Ectodermal cell (in vitro differentiated cells): ENCODE results near the gene TSPAN33.

Experiments
- H3K27ac ChIP-seq: 2 replicates; pipeline ENCODE4 v1.7.0; 2013; ENCODE audit warnings: mild to moderate bottlenecking, low read depth, low read length; ENCODE audit not compliant: insufficient read depth, poor library complexity, severe bottlenecking
- H3K27me3 ChIP-seq: 2 replicates; pipeline ENCODE4 v1.7.0; 2013; ENCODE audit warnings: mild to moderate bottlenecking, low read length; ENCODE audit not compliant: insufficient read depth, control insufficient read depth, poor library complexity, severe bottlenecking
- H3K36me3 ChIP-seq: one replicate; pipeline ENCODE4 v1.7.0; 2013; ENCODE audit warnings: low read length; ENCODE audit not compliant: control insufficient read depth, insufficient read depth
- H3K4me1 ChIP-seq: one replicate; pipeline ENCODE4 v1.7.0; 2013; ENCODE audit warnings: low read length; ENCODE audit not compliant: control insufficient read depth, insufficient read depth
- H3K4me3 ChIP-seq: 2 replicates; pipeline ENCODE4 v1.7.0; 2013; ENCODE audit warnings: low read depth, low read length, control low read depth; ENCODE audit not compliant: insufficient read depth
- H3K9me3 ChIP-seq: 2 replicates; pipeline ENCODE4 v1.7.0; 2013; ENCODE audit warnings: mild to moderate bottlenecking, low read length, moderate library complexity; ENCODE audit not compliant: control insufficient read depth
- WGBS, 2 experiments: methylation state at CpG; one replicate each; pipeline ENCODE4 v1.1.7; 2013; ENCODE audit warnings: missing lambda C conversion rate in 2 of 2; 5-methylcytosine and 5-hydroxymethylcytosine counted together

The TSPAN33 gene

DNA sequence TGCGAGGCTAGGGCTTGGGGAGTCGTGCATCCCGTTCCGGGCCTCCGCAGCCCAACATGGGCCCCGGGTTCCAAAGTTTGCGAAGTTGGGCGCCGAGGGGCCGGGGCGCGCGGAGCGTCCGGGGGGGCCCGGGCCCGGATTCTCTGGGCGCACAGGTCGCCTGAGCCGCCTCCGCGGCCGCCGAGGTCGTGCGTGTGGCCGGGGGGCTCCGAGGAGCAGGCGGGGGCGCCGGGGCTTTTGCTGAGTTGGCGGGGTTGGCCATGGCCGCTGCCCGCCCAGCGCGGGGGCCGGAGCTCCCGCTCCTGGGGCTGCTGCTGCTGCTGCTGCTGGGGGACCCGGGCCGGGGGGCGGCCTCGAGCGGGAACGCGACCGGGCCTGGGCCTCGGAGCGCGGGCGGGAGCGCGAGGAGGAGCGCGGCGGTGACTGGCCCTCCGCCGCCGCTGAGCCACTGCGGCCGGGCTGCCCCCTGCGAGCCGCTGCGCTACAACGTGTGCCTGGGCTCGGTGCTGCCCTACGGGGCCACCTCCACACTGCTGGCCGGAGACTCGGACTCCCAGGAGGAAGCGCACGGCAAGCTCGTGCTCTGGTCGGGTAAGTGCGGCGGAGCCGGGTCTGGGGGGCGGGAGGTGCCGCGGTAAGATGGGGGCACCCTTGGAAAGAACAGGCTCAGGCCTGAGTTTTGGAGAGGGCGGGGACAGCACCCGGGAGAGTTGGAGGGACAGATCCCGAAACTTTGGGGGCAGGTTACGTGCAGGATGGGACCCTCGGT, 44.6 kb downstream of the TSPAN33 start:
- peaks cover 7% of the 10 kb centered on the region for H3K27me3 ChIP-seq
- H3K4me1 ChIP-seq: peaks cover 5% of the 10 kb centered on the region
- H3K36me3 ChIP-seq: peaks cover 6% of the 10 kb centered on the region
- peak overlapping the region; percentile 94 for H3K27ac ChIP-seq
- no peaks in the 10 kb centered on the region for H3K9me3 ChIP-seq
- peak overlapping the region; percentile 91 for H3K4me3 ChIP-seq
- 0% methylated on average over 83 of the region's 83 CpGs for WGBS, 2 experiments

- Histone ChIP-seq H3K9me3 (no peaks in the 10 kb centered on the region), H3K27me3 (peaks cover 7% of the 10 kb centered on the region), H3K4me1 (peaks cover 5% of the 10 kb centered on the region), H3K4me3 (peak overlapping the region; percentile 91), H3K27ac (no peak overlapping the region), H3K36me3 (peaks cover 8% of the 10 kb centered on the region)
- WGBS, 2 experiments: 20 to 21% methylated on average over 13 of the region's 13 CpGs
Observed at GRCh38 chr7:129189661-129190310, 45.3 kb downstream of the TSPAN33 start.

DNA sequence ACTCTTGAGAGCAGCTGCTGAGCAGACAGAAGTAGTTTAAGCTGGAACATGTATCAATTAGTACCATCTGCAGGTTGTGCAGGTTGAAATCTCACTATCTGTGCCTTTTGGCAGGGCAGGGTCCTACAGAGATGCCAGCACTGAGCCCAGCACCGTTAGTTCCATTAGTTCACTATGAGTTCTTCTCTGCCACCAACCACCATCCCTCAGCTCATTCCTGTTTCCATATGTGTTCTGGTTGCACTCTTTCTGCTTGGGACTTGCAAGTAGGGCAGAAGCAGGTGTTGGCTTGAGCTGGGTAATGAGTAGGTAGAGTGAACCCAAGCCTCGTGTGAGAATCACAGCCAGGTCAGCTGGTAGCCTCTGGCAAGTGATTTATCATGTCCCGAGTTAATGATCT, 46.8 kb downstream of the TSPAN33 start:
- whole genome bisulfite sequencing, 2 experiments: 89 to 94% methylated on average over 3 of the region's 3 CpGs
- no peak overlapping the region for H3K27ac ChIP-seq
- peaks cover 5% of the 10 kb centered on the region for H3K4me1 ChIP-seq
- no peaks in the 10 kb centered on the region for H3K9me3 ChIP-seq
- H3K4me3 ChIP-seq: no peak overlapping the region
- H3K27me3 ChIP-seq: peaks cover 7% of the 10 kb centered on the region
- H3K36me3 ChIP-seq: peaks cover 13% of the 10 kb centered on the region

- H3K4me3 ChIP-seq: no peak overlapping the region
- H3K27ac ChIP-seq: no peak overlapping the region
- peaks cover 13% of the 10 kb centered on the region for H3K36me3 ChIP-seq
- 91 to 97% methylated on average over 3 of the region's 3 CpGs for WGBS, 2 experiments
- no peaks in the 10 kb centered on the region for H3K27me3 ChIP-seq
- H3K9me3 ChIP-seq: no peaks in the 10 kb centered on the region
- H3K4me1 ChIP-seq: peaks cover 5% of the 10 kb centered on the region
Observed at GRCh38 chr7:129193892-129194291, 49.4 kb downstream of the TSPAN33 start.

GRCh38 chr7:129197771-129198170, 53.3 kb downstream of the TSPAN33 start:
- H3K36me3 ChIP-seq: peaks cover 18% of the 10 kb centered on the region
- WGBS, 2 experiments: 100% methylated on average over 3 of the region's 4 CpGs; no CpG with 5 or more reads in 1 of the 2 experiments

DNA sequence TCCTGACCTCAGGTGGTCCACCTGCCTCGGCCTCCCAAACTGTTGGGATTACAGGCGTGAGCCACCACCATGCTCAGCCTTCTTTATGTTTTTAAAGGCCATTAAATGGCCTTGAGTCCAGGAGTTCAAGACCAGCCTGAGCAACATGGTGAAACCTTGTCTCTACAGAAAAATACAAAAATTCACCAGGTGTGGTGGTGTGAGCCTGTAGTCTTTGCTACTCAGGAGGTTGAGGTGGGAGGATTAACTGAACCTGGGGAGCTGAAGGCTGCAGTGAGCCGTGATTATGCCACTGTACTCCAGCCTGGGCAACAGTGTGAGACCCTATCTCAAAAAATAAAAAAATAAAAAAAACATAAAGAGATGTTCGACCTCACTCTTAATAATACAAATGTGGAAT, 54.9 kb downstream of the TSPAN33 start:
- peaks cover 15% of the 10 kb centered on the region for H3K36me3 ChIP-seq
- no peaks in the 10 kb centered on the region for H3K9me3 ChIP-seq
- no peaks in the 10 kb centered on the region for H3K4me1 ChIP-seq
- no peak overlapping the region for H3K27ac ChIP-seq
- H3K27me3 ChIP-seq: no peaks in the 10 kb centered on the region
- WGBS, 2 experiments: 90 to 92% methylated on average over 3 to 4 of the region's 4 CpGs
- H3K4me3 ChIP-seq: no peak overlapping the region

More at GRCh38 chr7:129197771-129198170, 53.3 kb downstream of the TSPAN33 start:
- no peaks in the 10 kb centered on the region for H3K4me1 ChIP-seq
- H3K4me3 ChIP-seq: no peak overlapping the region
- no peaks in the 10 kb centered on the region for H3K9me3 ChIP-seq
- H3K27ac ChIP-seq: no peak overlapping the region
- H3K27me3 ChIP-seq: no peaks in the 10 kb centered on the region

DNA sequence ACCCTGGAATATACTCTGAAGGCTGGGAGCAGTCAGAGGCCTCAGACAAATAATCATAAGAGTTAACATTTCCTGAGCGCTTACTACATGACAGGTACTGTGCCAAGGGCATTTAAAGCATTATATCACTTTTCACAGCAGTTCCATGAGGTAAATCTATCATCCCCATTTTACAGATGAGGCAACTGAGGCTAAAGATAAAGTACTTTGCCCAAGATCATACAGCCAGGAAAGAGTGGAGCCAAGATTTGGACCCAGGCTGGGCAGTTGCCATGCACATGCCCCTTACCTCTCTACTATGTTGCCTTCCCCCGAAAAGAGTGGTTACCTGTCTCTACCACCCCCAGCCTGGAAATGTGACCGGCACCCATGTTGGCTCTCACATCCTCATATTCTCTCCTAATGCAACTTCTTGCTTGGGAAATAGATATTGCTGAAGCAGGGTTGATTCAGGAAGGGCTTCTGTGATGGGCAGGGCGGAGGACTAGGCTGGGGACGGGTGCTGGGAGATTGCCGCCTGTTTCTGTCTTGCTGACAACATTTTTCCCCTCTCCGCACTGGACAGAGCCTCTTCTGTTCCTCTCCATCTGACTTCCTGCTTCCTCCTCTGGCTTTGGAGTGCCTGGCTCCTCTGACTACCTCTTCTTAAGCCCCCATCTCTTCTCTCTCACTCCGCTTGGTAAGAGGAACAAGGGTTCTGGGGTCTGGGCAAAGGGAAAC, 57.7 kb downstream of the TSPAN33 start:
- H3K9me3 ChIP-seq: no peaks in the 10 kb centered on the region
- no peak overlapping the region for H3K4me3 ChIP-seq
- H3K4me1 ChIP-seq: no peaks in the 10 kb centered on the region
- H3K27me3 ChIP-seq: no peaks in the 10 kb centered on the region
- no peak overlapping the region for H3K27ac ChIP-seq
- H3K36me3 ChIP-seq: peaks cover 24% of the 10 kb centered on the region
- 92 to 96% methylated on average over 8 of the region's 8 CpGs for WGBS, 2 experiments

DNA sequence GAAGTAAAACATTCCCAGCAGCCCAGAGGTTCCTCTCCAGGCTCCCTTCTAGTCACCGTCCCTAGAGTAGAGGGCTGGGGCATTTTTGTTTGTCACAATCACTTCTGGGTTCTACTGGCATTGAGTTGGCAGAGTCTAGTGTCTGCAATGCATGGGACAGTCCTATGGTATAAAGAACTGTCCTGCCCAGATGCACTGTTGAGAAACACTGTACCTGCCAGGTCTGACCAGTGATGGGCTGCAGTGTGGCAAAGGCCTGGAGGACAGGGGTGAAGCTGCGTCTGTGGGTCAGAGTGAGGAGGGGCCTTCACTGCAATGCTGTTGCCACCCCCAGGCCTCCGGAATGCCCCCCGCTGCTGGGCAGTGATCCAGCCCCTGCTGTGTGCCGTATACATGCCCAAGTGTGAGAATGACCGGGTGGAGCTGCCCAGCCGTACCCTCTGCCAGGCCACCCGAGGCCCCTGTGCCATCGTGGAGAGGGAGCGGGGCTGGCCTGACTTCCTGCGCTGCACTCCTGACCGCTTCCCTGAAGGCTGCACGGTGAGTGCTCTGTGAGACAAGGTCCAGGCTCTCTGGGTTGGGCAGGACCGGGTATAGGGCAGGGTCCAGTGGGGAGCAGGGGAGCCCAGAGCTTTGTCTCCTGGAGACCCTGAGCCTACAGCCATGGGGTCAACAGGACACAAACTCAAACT, 58.7 kb downstream of the TSPAN33 start:
- 87 to 88% methylated on average over 14 of the region's 14 CpGs for WGBS, 2 experiments
- Histone ChIP-seq H3K4me3 (no peak overlapping the region), H3K27me3 (no peaks in the 10 kb centered on the region), H3K36me3 (peaks cover 24% of the 10 kb centered on the region), H3K27ac (no peak overlapping the region), H3K4me1 (no peaks in the 10 kb centered on the region), H3K9me3 (no peaks in the 10 kb centered on the region)

- Histone ChIP-seq H3K4me1 (no peaks in the 10 kb centered on the region), H3K36me3 (peaks cover 34% of the 10 kb centered on the region), H3K4me3 (no peak overlapping the region), H3K27me3 (no peaks in the 10 kb centered on the region), H3K9me3 (no peaks in the 10 kb centered on the region), H3K27ac (no peak overlapping the region)
- WGBS, 2 experiments: 92 to 93% methylated on average over 29 of the region's 29 CpGs
Observed at GRCh38 chr7:129205126-129205818, 60.8 kb downstream of the TSPAN33 start.
